PFSK-1 (cell line): ENCODE results near the gene ATP8A1.

Experiments used
- POLR2AphosphoS5 ChIP-seq: IDR thresholded peaks from 2 replicates; pipeline ENCODE4 v1.6.1; 2012; ENCODE audit warnings: low read depth, mild to moderate bottlenecking, control low read depth, low read length, moderate library complexity
- REST ChIP-seq, 2 experiments: IDR thresholded peaks; 2 replicates each; pipeline versions ENCODE4 v1.6.1 to v1.8.0; 2011 to 2012; ENCODE audit warnings: low read depth in 2 of 2, low read length in 2 of 2, control low read depth in 1 of 2, inconsistent platforms in 1 of 2, mild to moderate bottlenecking in 1 of 2, moderate library complexity in 1 of 2; ENCODE audit not compliant: insufficient read depth in 1 of 2
- SIN3A ChIP-seq: IDR thresholded peaks from 2 replicates; pipeline ENCODE4 v1.6.1; 2012; ENCODE audit warnings: mild to moderate bottlenecking, low read length, moderate library complexity, borderline replicate concordance; ENCODE audit not compliant: insufficient read depth
- TAF1 ChIP-seq: IDR thresholded peaks from 2 replicates; pipeline ENCODE4 v1.6.1; 2012; ENCODE audit warnings: low read length, control low read depth, borderline replicate concordance; ENCODE audit not compliant: insufficient read depth

GRCh38 chr4:42555828-42556227 lies 101.1 kb downstream of the ATP8A1 start:
- no peak for TF ChIP-seq SIN3A
- TF ChIP-seq POLR2AphosphoS5, result no peak
- TF ChIP-seq REST (IDR thresholded peaks at IDR 0.05; ENCODE audit: insufficient read depth in 1 of 2, low read depth in 2 of 2, low read length in 2 of 2), result no peak
- TF ChIP-seq TAF1, result no peak
